ENCODE results near the gene BLOC1S4.
"Not testable (repeated sequence)": the region's sequence is repeated elsewhere in the genome, so short reads cannot be mapped to it uniquely, and the experiment has no call there.

The BLOC1S4 gene

GRCh38 chr4:6742507-6742906 lies 26.5 kb downstream of the BLOC1S4 start:
- DNase-seq (ENCODE audit: low spot score), result no peak

GRCh38 chr4:6742989-6743388 lies 27.0 kb downstream of the BLOC1S4 start:
- DNase-seq (ENCODE audit: low spot score), result no peak

GRCh38 chr4:6746721-6747293 lies 30.8 kb downstream of the BLOC1S4 start:
- DNase-seq (ENCODE audit: low spot score), result no peak

- no peak for DNase-seq (ENCODE audit: low spot score)
Measured at GRCh38 chr4:6747294-6748051, 31.5 kb downstream of the BLOC1S4 start.

- no peak for DNase-seq (ENCODE audit: low spot score)
Measured at GRCh38 chr4:6748286-6748685, 32.3 kb downstream of the BLOC1S4 start.

- no peak for DNase-seq (ENCODE audit: low spot score)
Measured at GRCh38 chr4:6749340-6750171, 33.6 kb downstream of the BLOC1S4 start.

GRCh38 chr4:6750286-6751221 lies 34.6 kb downstream of the BLOC1S4 start:
- DNase-seq (ENCODE audit: low spot score), result no peak

- no peak for DNase-seq (ENCODE audit: low spot score)
Measured at GRCh38 chr4:6751611-6752485, 35.9 kb downstream of the BLOC1S4 start.

- DNase-seq (ENCODE audit: low spot score), result no peak
Measured at GRCh38 chr4:6752486-6752829, 36.5 kb downstream of the BLOC1S4 start.

- DNase-seq (ENCODE audit: low spot score), result peak; percentile 60
Measured at GRCh38 chr4:6753103-6753560, 37.2 kb downstream of the BLOC1S4 start.

GRCh38 chr4:6753891-6754290 lies 37.9 kb downstream of the BLOC1S4 start:
- no peak for DNase-seq (ENCODE audit: low spot score)

GRCh38 chr4:6754481-6755087 lies 38.6 kb downstream of the BLOC1S4 start:
- DNase-seq (ENCODE audit: low spot score), result no peak

- DNase-seq (ENCODE audit: low spot score), result no peak
Measured at GRCh38 chr4:6755088-6755753, 39.2 kb downstream of the BLOC1S4 start.

- DNase-seq (ENCODE audit: low spot score), result not testable (repeated sequence)
Measured at GRCh38 chr4:6756345-6756744, 40.4 kb downstream of the BLOC1S4 start.

GRCh38 chr4:6758728-6759127 lies 42.8 kb downstream of the BLOC1S4 start:
- DNase-seq (ENCODE audit: low spot score), result no peak

- no peak for DNase-seq (ENCODE audit: low spot score)
Measured at GRCh38 chr4:6760865-6761264, 44.9 kb downstream of the BLOC1S4 start.

GRCh38 chr4:6761649-6762615 lies 46.0 kb downstream of the BLOC1S4 start:
- DNase-seq (ENCODE audit: low spot score), result peak; percentile 75

- no peak for DNase-seq (ENCODE audit: low spot score)
Measured at GRCh38 chr4:6763330-6763851, 47.4 kb downstream of the BLOC1S4 start.
